Mucosa of descending colon (tissue), 3 donors: ENCODE measurements around the gene DPY19L1. TPM values are rescaled to one million over a fixed set of nuclear protein-coding genes. Genes with fewer than 3 reads are reported as not detected.
"Not testable (repeated sequence)": the region's sequence is repeated elsewhere in the genome, so short reads cannot be mapped to it uniquely, and the experiment has no call there.

ENCODE experiments used
- ATAC-seq: fragments of 200-7000 bp; cut with Tn5 transposase; one replicate; pipeline ENCODE4 v1.9.1; 2020; ENCODE audit warnings: mild to moderate bottlenecking, moderate library complexity
- DNase-seq, 3 donors: peaks; one replicate each; pipeline ENCODE4 v3.0.0-alpha.2; 2020
- H3K36me3 ChIP-seq: fragments of 200-600 bp; one replicate; pipeline ENCODE4 v1.8.0; 2021; ENCODE audit warnings: low read depth, mild to moderate bottlenecking
- H3K4me1 ChIP-seq: fragments of 200-600 bp; one replicate; pipeline ENCODE4 v1.8.0; 2021; ENCODE audit warnings: low read depth, mild to moderate bottlenecking
- H3K4me3 ChIP-seq: fragments of 200-600 bp; one replicate; pipeline ENCODE4 v1.8.0; 2021; ENCODE audit warnings: mild to moderate bottlenecking
- H3K9me3 ChIP-seq: fragments of 200-600 bp; one replicate; pipeline ENCODE4 v1.8.0; 2021; ENCODE audit warnings: mild to moderate bottlenecking
- CTCF ChIP-seq: fragments of 200-600 bp; IDR thresholded peaks from one replicate; pipeline ENCODE4 v1.8.0; 2022; ENCODE audit warnings: antibody characterized with exemption, mild to moderate bottlenecking
- intact Hi-C, 2 donors: fragments of 100-400 bp; cut with DNase I in 1 of 2; cut with micrococcal nuclease in 1 of 2; formaldehyde crosslinking; loops; one replicate each; pipeline versions ENCODE4 v1.11.0 to v1.11.1; 2022; cut with DNase I, micrococcal nuclease
- total RNA-seq, 3 donors: library from RNA; stranded (reverse); fragmentation: NEBNext Ultra II Directional in 2 of 3; extraction: Animal tissue kit (Norgen Biotek cat#: 25700) in 2 of 3; gene quantifications; one replicate each; pipeline versions ENCODE4 v1.2.1 to v1.2.4, GENCODE V29; 2021 to 2023
- donor health status: DM: no; HTN: no; CAD: no; lungs with moderate emphysema.
- donor health status: DM: no; HTN: no; CAD: no.
- donor health status: DM: no; HTN: yes; CAD: no.

The DPY19L1 gene
- total RNA-seq, 3 donors from 2014 or later: 18.6 to 27.1 (median 20.8) TPM

DNA sequence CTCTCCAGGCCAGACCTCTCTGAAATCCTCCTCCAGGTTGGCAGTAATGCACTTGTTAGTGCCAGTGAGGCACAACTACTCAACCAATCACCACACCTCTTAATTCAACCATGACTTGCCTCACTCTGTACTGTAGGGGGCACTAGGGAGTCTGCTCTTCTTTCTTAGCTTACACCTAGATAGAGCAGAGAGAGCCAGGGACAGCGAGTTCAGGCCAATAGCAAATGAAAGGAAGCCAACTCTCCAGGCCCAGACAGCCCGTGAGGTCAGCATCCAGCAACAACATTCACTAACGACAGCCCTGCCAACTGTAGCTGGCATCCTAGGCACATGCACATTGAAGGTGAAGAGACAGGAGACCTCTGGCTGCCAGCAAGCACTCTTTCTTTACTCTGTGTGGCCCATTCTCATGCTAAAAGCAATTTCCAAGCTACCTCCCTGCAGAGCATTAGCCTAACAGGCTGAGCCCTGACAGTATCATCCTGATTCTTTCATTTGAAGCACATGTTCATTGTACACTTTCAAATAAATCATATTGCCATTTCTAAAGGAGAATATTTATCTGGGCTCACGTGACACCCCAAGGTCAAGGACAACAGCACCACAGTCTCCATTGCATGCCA lies 136.3 kb downstream of the DPY19L1 start:
- ATAC-seq (peak; percentile 76), DNase-seq (peak in 1 of 3 donors; percentile 12)
- intact Hi-C loops: no loop called here
- H3K9me3 ChIP-seq: no peaks in the 10 kb centered on the region
- no peaks in the 10 kb centered on the region for H3K4me1 ChIP-seq
- H3K4me3 ChIP-seq: no peak overlapping the region
- no peaks in the 10 kb centered on the region for H3K36me3 ChIP-seq
- TF ChIP-seq CTCF: no peak

DNA sequence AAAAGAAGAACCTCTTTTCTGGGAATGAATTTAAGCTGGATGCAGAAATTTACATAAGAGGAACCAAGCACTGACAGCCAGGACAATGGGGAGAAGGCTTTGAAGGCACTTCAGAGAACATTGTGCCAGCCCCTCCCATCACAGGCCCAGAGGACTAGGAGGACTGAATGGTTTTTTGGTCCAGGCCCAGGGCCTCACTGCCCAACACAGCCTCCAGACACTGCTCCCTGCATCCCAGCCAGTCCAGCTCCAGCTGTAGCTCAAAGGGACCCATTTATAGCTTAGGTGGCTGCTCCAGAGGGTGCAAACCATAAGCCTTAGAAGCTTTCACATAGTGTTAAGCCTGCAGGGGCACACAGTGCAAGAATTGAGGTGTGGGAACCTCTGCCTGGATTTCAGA lies 142.1 kb downstream of the DPY19L1 start:
- Histone ChIP-seq H3K4me1 (no peaks in the 10 kb centered on the region), H3K9me3 (peaks cover 11% of the 10 kb centered on the region), H3K36me3 (no peaks in the 10 kb centered on the region), H3K4me3 (no peak overlapping the region)
- TF ChIP-seq CTCF: no peak
- intact Hi-C loops: no loop called here
- DNase-seq (no peak), ATAC-seq (no peak)

DNA sequence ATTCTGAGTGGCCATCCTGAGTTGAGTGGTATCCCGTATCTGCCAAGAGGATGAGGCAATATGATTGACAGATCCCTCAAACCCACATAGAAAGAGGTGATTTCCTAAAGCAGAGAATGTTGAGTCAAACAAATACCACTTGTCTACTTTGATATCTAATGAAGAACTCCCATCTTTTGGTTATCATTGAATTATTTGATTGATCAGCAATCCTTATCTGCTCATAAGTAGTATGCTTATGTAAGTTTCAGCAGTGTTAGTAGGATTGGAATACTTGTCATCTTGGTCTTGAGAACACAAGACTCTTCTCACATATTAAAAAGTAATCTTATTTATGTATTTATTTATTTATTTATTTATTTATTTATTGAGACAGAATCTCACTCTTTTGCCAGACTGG lies 147.3 kb downstream of the DPY19L1 start:
- Histone ChIP-seq H3K36me3 (no peaks in the 10 kb centered on the region), H3K4me3 (no peak overlapping the region), H3K9me3 (peaks cover 1% of the 10 kb centered on the region), H3K4me1 (no peaks in the 10 kb centered on the region)
- intact Hi-C loops: no loop called here
- ATAC-seq: no peak
- no peak for TF ChIP-seq CTCF
- DNase-seq: no peak

DNA sequence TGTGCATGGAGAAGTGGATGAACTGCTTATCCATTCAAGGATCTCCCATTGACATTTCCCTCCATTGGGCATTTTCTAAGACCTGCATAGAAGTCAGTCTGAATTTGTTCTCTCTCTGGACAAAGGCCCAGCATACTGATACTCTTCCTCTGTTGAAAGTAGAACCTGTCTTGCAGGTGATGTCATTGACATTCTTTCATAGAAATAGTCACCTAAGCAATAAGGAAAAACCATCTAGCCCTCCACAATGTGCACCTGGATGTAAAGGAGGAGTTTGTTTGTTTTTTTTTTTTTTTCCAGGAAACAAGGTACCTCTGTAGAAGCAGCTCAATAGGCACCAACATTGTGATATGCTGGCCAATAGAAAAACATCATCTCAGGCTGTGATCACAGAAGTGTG lies 150.4 kb downstream of the DPY19L1 start:
- intact Hi-C loops: no loop called here
- peak; percentile 65 for ATAC-seq

GRCh38 chr7:34883855-34884254 lies 153.4 kb downstream of the DPY19L1 start:
- H3K4me3 ChIP-seq, ATAC-seq, H3K36me3 ChIP-seq, intact Hi-C loops, H3K4me1 ChIP-seq, DNase-seq: not testable (repeated sequence)
- peaks cover 12% of the 10 kb centered on the region for H3K9me3 ChIP-seq

More for the DNA sequence above, 150.4 kb downstream of the DPY19L1 start:
- TF ChIP-seq CTCF: no peak
- Histone ChIP-seq H3K36me3 (no peaks in the 10 kb centered on the region), H3K4me3 (no peak overlapping the region), H3K4me1 (no peaks in the 10 kb centered on the region), H3K9me3 (peaks cover 12% of the 10 kb centered on the region)
- peak in 1 of 3 donors; percentile 1 for DNase-seq

- Histone ChIP-seq H3K36me3 (no peaks in the 10 kb centered on the region), H3K4me1 (no peaks in the 10 kb centered on the region), H3K4me3 (no peak overlapping the region), H3K9me3 (peaks cover 12% of the 10 kb centered on the region)
- intact Hi-C loops: no loop called here
- ATAC-seq (no peak), DNase-seq (no peak)
- no peak for TF ChIP-seq CTCF
Observed at GRCh38 chr7:34879871-34880270, 157.4 kb downstream of the DPY19L1 start.

GRCh38 chr7:34878944-34879735 lies 158.1 kb downstream of the DPY19L1 start:
- ATAC-seq, H3K36me3 ChIP-seq, H3K4me1 ChIP-seq, intact Hi-C loops, H3K4me3 ChIP-seq, DNase-seq: not testable (repeated sequence)
- H3K9me3 ChIP-seq: peaks cover 12% of the 10 kb centered on the region
